SK-N-SH (cell line): Measurements from ENCODE around the gene ITM2C. TPM values are rescaled to one million over a fixed set of nuclear protein-coding genes. Genes with fewer than 3 reads are reported as not detected.

ENCODE experiments used
- CTCF ChIA-PET: fragments of 300-600, 350-600 bp; formaldehyde crosslinking; extraction: SDS; loops from one replicate; lab custom pipeline; 2021; lab: Yijun Ruan, JAX
- POLR2A ChIA-PET: fragments of 350-600 bp; sonication (Branson Sonifier 250); formaldehyde crosslinking; extraction: SDS; loops from one replicate; lab custom pipeline; 2020; ENCODE audit warnings: antibody characterized with exemption, inconsistent platforms; lab: Yijun Ruan, JAX
- DNase-seq: peaks from one replicate; pipeline ENCODE4 v3.0.0; 2012
- H2AFZ ChIP-seq: fragments of 200-600 bp; sonication (generic); 2 replicates; pipeline ENCODE4 v1.8.1; 2016; ENCODE audit warnings: antibody characterized with exemption, mild to moderate bottlenecking, low read depth
- H3F3A ChIP-seq: fragments of 200-600 bp; sonication (generic); replicated peaks from 2 replicates; pipeline ENCODE3; 2016; ENCODE audit warnings: antibody characterized with exemption, mild to moderate bottlenecking; ENCODE audit not compliant: insufficient read depth
- H3K27ac ChIP-seq, 2 experiments: fragments of 200-500 bp in 1 of 2; fragments of 200-600 bp in 1 of 2; sonication (Bioruptor generic) in 1 of 2; sonication (generic), shearing (Covaris generic) in 1 of 2; 2 replicates each; pipeline versions ENCODE4 v1.5.1 to v1.6.1; 2014 to 2016; ENCODE audit warnings: low read depth in 2 of 2, inconsistent platforms in 1 of 2, low read length in 1 of 2, mild to moderate bottlenecking in 1 of 2, mixed read lengths in 1 of 2
- H3K27me3 ChIP-seq: fragments of 200-600 bp; sonication (generic), shearing (Covaris generic); 2 replicates; pipeline ENCODE4 v1.6.1; 2016; ENCODE audit warnings: mixed run types; ENCODE audit not compliant: insufficient read depth
- H3K36me3 ChIP-seq, 2 experiments: fragments of 200-500 bp in 1 of 2; fragments of 200-600 bp in 1 of 2; sonication (Bioruptor generic) in 1 of 2; sonication (generic) in 1 of 2; replicated peaks in 1 of 2; 2 replicates each; pipeline versions ENCODE3 to v1.5.1; 2014 to 2016; ENCODE audit warnings: low read length in 1 of 2, mild to moderate bottlenecking in 1 of 2; ENCODE audit not compliant: insufficient read depth in 2 of 2, control insufficient read depth in 1 of 2
- H3K4me1 ChIP-seq, 2 experiments: fragments of 200-500 bp in 1 of 2; fragments of 200-600 bp in 1 of 2; sonication (Bioruptor generic) in 1 of 2; sonication (generic), shearing (Covaris generic) in 1 of 2; 2 replicates each; pipeline versions ENCODE4 v1.5.1 to v1.6.1; 2014 to 2016; ENCODE audit warnings: low read depth in 1 of 2, low read length in 1 of 2, mixed run types in 1 of 2; ENCODE audit not compliant: insufficient read depth in 2 of 2, control insufficient read depth in 1 of 2
- H3K4me2 ChIP-seq: fragments of 200-600 bp; sonication (generic), shearing (Covaris generic); 2 replicates; pipeline ENCODE4 v1.6.1; 2017; ENCODE audit warnings: mixed run types
- H3K4me3 ChIP-seq, 2 experiments: fragments of 200-500 bp in 1 of 2; fragments of 200-600 bp in 1 of 2; sonication (Bioruptor generic) in 1 of 2; sonication (generic), shearing (Covaris generic) in 1 of 2; 2 replicates each; pipeline versions ENCODE4 v1.5.1 to v1.8.1; 2014 to 2016; ENCODE audit warnings: low read depth in 2 of 2, inconsistent platforms in 1 of 2, low read length in 1 of 2, mild to moderate bottlenecking in 1 of 2, mixed read lengths in 1 of 2, moderate library complexity in 1 of 2
- H3K79me2 ChIP-seq: fragments of 200-600 bp; sonication (generic); 2 replicates; pipeline ENCODE4 v1.8.1; 2017; ENCODE audit warnings: mild to moderate bottlenecking; ENCODE audit not compliant: insufficient read depth
- H3K9ac ChIP-seq: fragments of 200-600 bp; sonication (generic); 2 replicates; pipeline ENCODE4 v1.6.1; 2017; ENCODE audit warnings: mixed run types
- H3K9me2 ChIP-seq: fragments of 200-600 bp; sonication (generic); 2 replicates; pipeline ENCODE4 v1.6.1; 2017; ENCODE audit warnings: mixed run types
- H3K9me3 ChIP-seq: fragments of 200-600 bp; sonication (generic); 2 replicates; pipeline ENCODE4 v1.6.1; 2017; ENCODE audit warnings: mixed run types, mild to moderate bottlenecking, moderate library complexity
- H4K20me1 ChIP-seq: fragments of 200-600 bp; sonication (generic); 2 replicates; pipeline ENCODE4 v1.6.1; 2017; ENCODE audit warnings: mild to moderate bottlenecking, mixed run types; ENCODE audit not compliant: insufficient read depth
- EP300 ChIP-seq, 2 experiments: IDR thresholded peaks; 2 replicates each; pipeline versions ENCODE4 v1.4.0 to v1.6.1; 2012; ENCODE audit warnings: borderline replicate concordance in 1 of 2, low read depth in 1 of 2, low read length in 1 of 2
- FOSL2 ChIP-seq: IDR thresholded peaks from 2 replicates; pipeline ENCODE4 v1.4.0; 2012; ENCODE audit warnings: low read depth, mild to moderate bottlenecking, moderate library complexity, borderline replicate concordance
- FOXM1 ChIP-seq: IDR thresholded peaks from 2 replicates; pipeline ENCODE4 v1.4.0; 2012; ENCODE audit warnings: low read depth, mild to moderate bottlenecking
- GABPA ChIP-seq: IDR thresholded peaks from 2 replicates; pipeline ENCODE4 v1.4.0; 2012; ENCODE audit warnings: low read depth, mild to moderate bottlenecking
- MAX ChIP-seq: IDR thresholded peaks from 2 replicates; pipeline ENCODE4 v1.4.0; 2012; ENCODE audit warnings: low read depth
- MXI1 ChIP-seq: IDR thresholded peaks from 2 replicates; pipeline ENCODE4 v1.6.1; 2012; ENCODE audit warnings: mild to moderate bottlenecking, low read depth, low read length, improper control_type of control experiment
- NRF1 ChIP-seq: IDR thresholded peaks from 2 replicates; pipeline ENCODE4 v1.6.1; 2012; ENCODE audit warnings: low read depth, mild to moderate bottlenecking, low read length
- POLR2AphosphoS5 ChIP-seq: IDR thresholded peaks from 2 replicates; pipeline ENCODE4 v1.6.1; 2012; ENCODE audit warnings: low read depth, low read length
- SIN3A ChIP-seq: IDR thresholded peaks from 2 replicates; pipeline ENCODE4 v1.6.1; 2012; ENCODE audit warnings: low read depth, mild to moderate bottlenecking, low read length, moderate library complexity, borderline replicate concordance
- SMC3 ChIP-seq: IDR thresholded peaks from 2 replicates; pipeline ENCODE4 v1.6.1; 2012; ENCODE audit warnings: low read depth, low read length, improper control_type of control experiment
- TCF12 ChIP-seq: IDR thresholded peaks from 2 replicates; pipeline ENCODE4 v1.4.0; 2012
- USF2 ChIP-seq: fragments of 150-350 bp; IDR thresholded peaks from 2 replicates; pipeline ENCODE4 v1.6.1; 2017; ENCODE audit warnings: antibody characterized with exemption, low read length, low read depth, borderline replicate concordance
- YY1 ChIP-seq: IDR thresholded peaks from 2 replicates; pipeline ENCODE4 v1.4.0; 2012; ENCODE audit warnings: low read depth, mild to moderate bottlenecking
- ZBTB33 ChIP-seq: IDR thresholded peaks from 2 replicates; pipeline ENCODE4 v1.4.0; 2012; ENCODE audit warnings: low read depth, borderline replicate concordance
- WGBS: methylation state at CpG from one replicate; pipeline ENCODE4 v1.1.6; 2017; ENCODE audit warnings: low lambda C conversion rate; 5-methylcytosine and 5-hydroxymethylcytosine counted together
- polyA plus RNA-seq, 3 experiments: library from polyadenylated mRNA; depleted of rRNA; stranded (reverse); fragments of >200 nt; gene quantifications; 2 replicates each; pipeline ENCODE4 v1.2.3, GENCODE V29; 2012
- TF ChIP-seq, protein P1 (sequence below): IDR thresholded peaks from 2 replicates; pipeline ENCODE4; 2012

ITM2C gene
- polyA plus RNA-seq, 1 of the 3 experiments (the other 2 are of a cell fraction), result 288 TPM

DNA sequence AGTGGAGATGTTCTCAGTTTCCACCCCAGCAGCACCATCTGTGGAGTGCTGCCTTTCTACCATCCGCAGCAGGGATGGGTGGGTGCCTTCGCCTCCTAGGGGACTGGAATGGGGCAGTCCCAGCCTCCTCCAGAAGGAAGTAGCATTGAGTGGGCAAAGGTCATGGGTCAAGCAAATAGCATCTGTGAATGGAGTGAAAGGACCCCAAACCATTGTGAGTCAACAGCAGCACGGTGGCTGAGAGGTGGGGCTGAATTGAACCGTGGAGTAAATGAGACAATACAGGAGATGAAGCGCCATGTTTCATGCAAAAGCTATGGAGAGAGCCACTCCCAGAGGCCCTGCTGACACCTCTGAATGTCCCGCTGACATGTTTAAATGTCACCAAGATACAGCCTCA is 50.6 kb downstream of the ITM2C start:
- no peak overlapping the region for H3K4me3 ChIP-seq
- TF ChIP-seq FOSL2, result no peak
- no peak for TF ChIP-seq SMC3
- TF ChIP-seq ZBTB33, result no peak
- no peak for TF ChIP-seq GABPA
- TF ChIP-seq FOXM1, result no peak
- H2AFZ ChIP-seq, result no peak overlapping the region

GRCh38 chr2:230916218-230916617 is 51.5 kb downstream of the ITM2C start:
- no peaks in the 10 kb centered on the region for H3K36me3 ChIP-seq
- no peaks in the 10 kb centered on the region for H4K20me1 ChIP-seq
- no peaks in the 10 kb centered on the region for H3F3A ChIP-seq
- WGBS, result 64% methylated on average over 7 of the region's 7 CpGs
- H2AFZ ChIP-seq, result no peak overlapping the region
- no peaks in the 10 kb centered on the region for H3K4me1 ChIP-seq
- H3K27ac ChIP-seq, result no peak overlapping the region
- TF ChIP-seq MXI1 (no peak), EP300 (IDR thresholded peaks at IDR 0.05; ENCODE audit: borderline replicate concordance in 1 of 2, low read depth in 1 of 2, low read length in 1 of 2) (no peak), FOXM1 (no peak), USF2 (no peak), TCF12 (no peak), YY1 (no peak), NRF1 (no peak), ZBTB33 (no peak), MAX (no peak), POLR2AphosphoS5 (no peak), SIN3A (no peak)
- TF ChIP-seq, protein P1, sequence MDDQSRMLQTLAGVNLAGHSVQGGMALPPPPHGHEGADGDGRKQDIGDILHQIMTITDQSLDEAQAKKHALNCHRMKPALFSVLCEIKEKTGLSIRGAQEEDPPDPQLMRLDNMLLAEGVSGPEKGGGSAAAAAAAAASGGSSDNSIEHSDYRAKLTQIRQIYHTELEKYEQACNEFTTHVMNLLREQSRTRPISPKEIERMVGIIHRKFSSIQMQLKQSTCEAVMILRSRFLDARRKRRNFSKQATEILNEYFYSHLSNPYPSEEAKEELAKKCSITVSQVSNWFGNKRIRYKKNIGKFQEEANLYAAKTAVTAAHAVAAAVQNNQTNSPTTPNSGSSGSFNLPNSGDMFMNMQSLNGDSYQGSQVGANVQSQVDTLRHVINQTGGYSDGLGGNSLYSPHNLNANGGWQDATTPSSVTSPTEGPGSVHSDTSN, result no peak
- no peak overlapping the region for H3K9ac ChIP-seq
- no peaks in the 10 kb centered on the region for H3K9me3 ChIP-seq
- H3K4me2 ChIP-seq, result no peak overlapping the region
- H3K27me3 ChIP-seq, result peaks cover 12% of the 10 kb centered on the region; the same call in 1 of the 2 replicates
- H3K4me3 ChIP-seq, result no peak overlapping the region
- ChIA-PET CTCF (interaction anchor here (1.1 kb wide), 1 partner anchor 92 kb away, joined by 3 read pairs; no protein-coding TSS in a partner anchor), POLR2A (no interaction called here)
- no peak for DNase-seq
- H3K79me2 ChIP-seq, result no peaks in the 10 kb centered on the region
- H3K9me2 ChIP-seq, result no peaks in the 10 kb centered on the region

More for the DNA sequence above, 50.6 kb downstream of the ITM2C start:
- Histone ChIP-seq H3K4me2 (no peak overlapping the region), H4K20me1 (no peaks in the 10 kb centered on the region), H3K9me3 (no peaks in the 10 kb centered on the region), H3K9me2 (no peaks in the 10 kb centered on the region), H3K79me2 (no peaks in the 10 kb centered on the region), H3K9ac (no peak overlapping the region), H3K36me3 (no peaks in the 10 kb centered on the region), H3K27ac (no peak overlapping the region), H3K27me3 (peaks cover 12% of the 10 kb centered on the region; the same call in 1 of the 2 replicates), H3K4me1 (no peaks in the 10 kb centered on the region), H3F3A (no peaks in the 10 kb centered on the region)
- CTCF ChIA-PET, result interaction anchor here (1.0 to 4.1 kb wide), 4 partner anchors 46 to 72 kb away, joined by 3 to 58 read pairs (median 6); partner anchors contain the start of gene ITM2C
- POLR2A ChIA-PET, result no interaction called here
- WGBS, result 73% methylated on average over 6 of the region's 6 CpGs
- DNase-seq, result no peak
